CD4-positive, alpha-beta T cell treated with Interleukin-10 for 1 hour (primary cell): ENCODE measurements around the gene PFDN6.
A peak's percentile ranks its signal among the peaks of the same experiment; 100 is the strongest.

Experiments used
- DNase-seq: peaks from one replicate; pipeline ENCODE4 v3.0.0-alpha.2; 2020

The PFDN6 gene

GRCh38 chr6:33296797-33297405 lies 7.5 kb downstream of the PFDN6 start:
- no peak for DNase-seq

- DNase-seq = no peak
These were observed 8.1 kb downstream of the PFDN6 start for GRCh38 chr6:33297406-33297955.

GRCh38 chr6:33297956-33298772 lies 8.8 kb downstream of the PFDN6 start:
- DNase-seq = peak; percentile 88

DNA sequence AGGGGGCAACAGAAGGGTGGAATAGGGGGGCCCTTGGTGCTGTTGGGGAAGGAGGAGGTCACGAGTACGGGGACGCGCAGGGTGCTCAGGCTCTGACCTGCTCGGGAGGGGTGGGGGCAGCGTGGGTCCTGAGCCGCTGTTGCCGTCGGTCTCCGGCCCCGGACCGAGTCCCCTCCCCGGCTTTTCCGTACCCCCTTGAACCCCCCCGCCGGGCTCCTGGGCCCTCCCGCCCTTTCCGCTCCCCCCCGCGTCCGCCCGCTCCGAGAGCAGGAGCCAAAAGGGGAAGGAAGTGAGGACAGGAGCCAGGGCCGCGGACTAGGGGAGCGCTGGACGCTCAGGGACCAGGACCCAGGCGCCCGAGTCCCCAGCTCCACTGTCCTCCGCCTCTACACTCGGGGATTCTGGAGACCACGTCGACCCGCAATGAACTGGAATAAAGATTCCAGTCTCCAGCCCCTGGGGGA lies 9.4 kb downstream of the PFDN6 start, which contains the start of gene RGL2:
TSS of gene RGL2 (minus strand) at position 170 of the 464 bp plus-strand sequence. CDS start 332 bp downstream, outside the sequence.
- peak; percentile 74 for DNase-seq

GRCh38 chr6:33299237-33299944 lies 10.0 kb downstream of the PFDN6 start:
- peak; percentile 95 for DNase-seq

- no peak for DNase-seq
These were observed 12.5 kb downstream of the PFDN6 start for GRCh38 chr6:33301877-33302276.

DNA sequence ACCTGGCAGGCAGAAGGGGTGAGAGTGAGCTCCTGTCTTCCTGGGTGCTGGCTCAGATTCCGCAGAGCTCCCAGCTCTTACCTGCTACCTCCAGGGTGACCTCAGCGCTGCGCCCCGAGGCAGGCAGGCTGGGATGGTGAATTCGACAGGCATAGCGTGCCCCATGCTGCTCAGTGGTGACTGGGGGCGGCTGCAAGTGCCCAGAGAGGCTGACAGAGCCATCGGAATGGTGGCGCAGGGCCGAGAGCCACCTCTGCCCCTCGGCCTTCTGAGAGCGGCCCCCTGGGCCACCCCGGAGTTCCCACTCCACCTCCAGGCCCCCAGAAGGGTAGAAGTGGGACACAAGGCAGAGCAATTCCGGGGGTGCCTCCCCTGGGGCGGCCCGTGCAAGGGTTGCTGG lies 14.8 kb downstream of the PFDN6 start:
- DNase-seq = no peak

GRCh38 chr6:33305052-33305451 lies 15.7 kb downstream of the PFDN6 start:
- no peak for DNase-seq

GRCh38 chr6:33306356-33306755 lies 17.0 kb downstream of the PFDN6 start:
- DNase-seq = no peak

DNA sequence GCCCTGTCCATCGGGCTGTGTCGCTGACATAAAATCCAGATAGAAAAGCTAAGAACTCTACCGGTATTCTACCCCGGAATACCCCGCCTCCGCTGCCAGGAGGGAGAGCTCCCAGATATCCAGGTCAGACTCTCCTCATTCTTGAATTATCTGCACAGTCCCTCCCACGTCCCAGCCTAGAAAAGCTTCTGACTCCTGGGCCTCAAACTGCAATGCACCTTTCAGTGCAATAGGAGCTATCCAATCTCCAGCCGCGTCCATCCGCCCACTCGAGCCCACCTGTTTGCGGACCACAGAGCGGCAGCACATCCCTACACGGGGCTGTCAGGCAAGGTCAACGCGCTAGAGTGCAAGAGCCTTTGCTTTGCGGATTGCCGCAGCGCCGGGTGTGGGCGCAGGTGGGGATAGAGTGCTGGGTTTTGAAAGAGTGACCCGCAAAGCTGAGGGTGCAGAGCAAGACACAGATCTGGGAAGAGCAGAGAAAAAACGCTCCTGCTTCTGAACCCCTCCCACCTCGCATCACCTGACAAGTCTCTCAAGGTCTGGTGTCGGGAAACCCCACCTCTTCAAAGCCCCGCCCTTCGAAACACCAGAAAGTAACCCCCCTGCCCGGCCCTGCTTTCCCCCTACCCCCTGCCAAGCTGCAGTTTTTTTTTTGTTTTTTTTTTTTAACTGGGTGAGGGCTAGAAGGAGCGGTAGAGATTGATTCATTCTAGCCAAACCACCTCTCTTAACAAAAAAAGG lies 23.1 kb downstream of the PFDN6 start:
- peak; percentile 95 for DNase-seq

- DNase-seq = peak; percentile 48
These were observed 23.8 kb downstream of the PFDN6 start for GRCh38 chr6:33313105-33313708.

- DNase-seq = peak; percentile 95
These were observed 24.5 kb downstream of the PFDN6 start, which contains the start of gene TAPBP for GRCh38 chr6:33313709-33314514. Gene TAPBP, minus strand, starts transcription at chr6:33314078. Its CDS starts 37 bp downstream, at chr6:33314041.

- DNase-seq = peak; percentile 91
These were observed 25.1 kb downstream of the PFDN6 start for GRCh38 chr6:33314515-33314942.

DNA sequence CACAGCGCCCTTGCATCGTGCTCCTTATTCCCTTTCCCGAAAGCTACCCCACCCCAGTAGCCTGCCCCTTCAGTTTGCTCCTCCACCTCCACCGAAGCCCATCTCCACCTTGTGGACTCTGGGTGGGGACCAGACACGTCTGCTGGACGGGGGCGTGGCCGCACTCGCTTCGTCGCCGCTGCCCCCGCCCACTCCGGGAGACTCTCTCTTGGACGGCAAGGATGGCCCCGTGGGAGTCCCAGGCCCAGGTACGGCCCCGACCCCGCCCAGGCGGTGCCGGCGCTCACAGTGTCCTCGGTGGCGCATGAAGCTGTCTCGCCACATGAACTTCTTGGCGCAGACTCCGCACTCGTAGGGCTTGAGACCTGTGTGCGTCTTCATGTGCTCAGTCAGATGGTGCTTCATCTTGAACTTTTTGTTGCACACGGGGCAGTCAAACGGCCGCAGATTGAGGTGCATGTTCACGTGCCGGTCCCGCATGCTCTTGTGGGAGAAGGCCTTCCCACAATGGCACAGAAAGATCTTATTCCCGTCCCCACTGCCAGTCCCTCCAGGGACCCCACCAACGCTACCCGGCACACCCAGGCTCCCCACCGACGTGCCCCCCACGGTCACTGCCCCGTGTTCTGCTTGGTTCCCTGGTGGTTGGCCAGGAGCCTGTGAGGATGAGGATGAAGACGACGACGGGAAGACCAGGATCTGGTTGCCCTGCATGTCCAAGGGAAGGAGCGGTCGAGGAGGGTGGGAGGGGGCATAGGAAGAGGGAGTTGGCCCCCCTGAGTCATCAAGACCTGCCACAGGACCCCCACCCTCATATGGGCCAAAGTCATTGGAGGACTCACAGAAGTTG lies 25.8 kb downstream of the PFDN6 start:
- peak; percentile 33 for DNase-seq

- DNase-seq = no peak
These were observed 26.6 kb downstream of the PFDN6 start for GRCh38 chr6:33315793-33316602.

DNA sequence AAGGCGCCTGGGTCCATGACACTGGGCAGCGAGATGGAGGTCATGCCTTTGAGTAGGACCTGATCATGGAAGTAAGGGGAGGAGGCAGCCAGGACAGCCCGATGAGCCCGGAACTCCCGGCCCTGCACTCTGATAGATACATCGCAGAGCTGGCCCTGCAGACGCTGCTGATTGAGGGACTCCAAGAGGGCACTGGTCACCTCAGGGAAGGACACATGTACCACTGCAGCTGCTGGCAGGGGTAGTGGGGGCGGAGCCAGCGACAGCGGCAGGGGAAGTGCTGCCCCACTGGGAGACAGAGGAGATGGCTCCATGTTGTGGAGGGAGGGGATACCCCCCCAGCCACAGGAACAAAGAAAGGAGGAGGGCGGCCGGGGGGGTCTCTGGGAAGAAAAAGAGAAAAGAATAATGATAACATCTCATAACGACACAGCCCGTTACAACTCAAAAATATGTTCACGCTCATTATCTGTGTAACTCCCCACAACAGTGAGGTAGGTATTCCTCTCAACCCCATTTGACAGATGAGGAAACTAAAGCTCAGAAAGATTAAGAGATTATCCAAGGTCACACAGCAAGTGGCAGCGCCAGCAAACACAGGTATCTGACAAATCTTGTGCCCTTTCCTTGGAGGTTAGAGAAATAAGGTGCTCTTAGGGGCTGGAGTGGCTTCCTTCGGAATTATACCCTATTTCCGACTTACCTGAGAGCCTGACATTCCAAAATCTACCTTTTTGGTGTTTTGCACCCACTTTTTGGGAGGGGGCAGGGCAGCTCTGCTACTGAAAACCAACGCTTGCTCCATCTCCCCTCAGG lies 27.4 kb downstream of the PFDN6 start:
- no peak for DNase-seq

DNA sequence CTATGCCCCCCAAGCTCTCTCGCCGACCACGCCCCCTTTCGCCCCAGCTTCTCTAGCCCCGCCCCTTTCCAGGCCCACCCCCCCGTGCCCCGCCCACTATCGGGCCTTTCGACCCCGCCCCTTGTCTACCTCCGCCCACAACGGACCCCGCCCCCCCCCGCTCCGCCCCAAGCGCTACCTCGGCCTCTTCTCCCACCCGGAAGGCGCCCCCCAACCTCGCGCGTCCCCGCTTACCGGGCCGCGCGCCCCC lies 27.9 kb downstream of the PFDN6 start:
- DNase-seq = no peak

- DNase-seq = peak; percentile 97
These were observed 28.4 kb downstream of the PFDN6 start, which contains the start of gene ZBTB22 for GRCh38 chr6:33317669-33318425. Gene ZBTB22, minus strand, starts transcription at chr6:33317744. Its CDS starts 828 bp downstream, at chr6:33316916.
